ENCODE measurements around the gene PRLR. TPM values are rescaled to one million over a fixed set of nuclear protein-coding genes. Genes with fewer than 3 reads are reported as not detected.

PRLR gene
- total and polyA plus RNA-seq, 2 of the 8 experiments (the other 6 are each of a cell fraction or from before 2014, with no cell fraction given): 0.53 to 2.5 TPM

- TF ChIP-seq PHF8 (conservative IDR thresholded peaks at IDR 0.05; ENCODE audit: low read depth, low read length) (no peak), SIRT6 (IDR thresholded peaks at IDR 0.05; ENCODE audit: low read length) (no peak), EZH2 (IDR thresholded peaks at IDR 0.05; ENCODE audit: low read depth, low read length, severe bottlenecking) (no peak), GTF2F1 (IDR thresholded peaks at IDR 0.05; ENCODE audit: borderline replicate concordance, low read depth, low read length) (no peak)
These were observed 7.5 kb upstream of the PRLR start (continued) for GRCh38 chr5:35237580-35238376.
